8988T (cell line): ENCODE results near the gene LIMS1.
A peak's percentile ranks its signal among the peaks of the same experiment; 100 is the strongest.
"Not testable (repeated sequence)": the region's sequence is repeated elsewhere in the genome, so short reads cannot be mapped to it uniquely, and the experiment has no call there.

Experiments used
- DNase-seq: peaks from one replicate; pipeline ENCODE4 v3.0.0; 2011

The LIMS1 gene

DNA sequence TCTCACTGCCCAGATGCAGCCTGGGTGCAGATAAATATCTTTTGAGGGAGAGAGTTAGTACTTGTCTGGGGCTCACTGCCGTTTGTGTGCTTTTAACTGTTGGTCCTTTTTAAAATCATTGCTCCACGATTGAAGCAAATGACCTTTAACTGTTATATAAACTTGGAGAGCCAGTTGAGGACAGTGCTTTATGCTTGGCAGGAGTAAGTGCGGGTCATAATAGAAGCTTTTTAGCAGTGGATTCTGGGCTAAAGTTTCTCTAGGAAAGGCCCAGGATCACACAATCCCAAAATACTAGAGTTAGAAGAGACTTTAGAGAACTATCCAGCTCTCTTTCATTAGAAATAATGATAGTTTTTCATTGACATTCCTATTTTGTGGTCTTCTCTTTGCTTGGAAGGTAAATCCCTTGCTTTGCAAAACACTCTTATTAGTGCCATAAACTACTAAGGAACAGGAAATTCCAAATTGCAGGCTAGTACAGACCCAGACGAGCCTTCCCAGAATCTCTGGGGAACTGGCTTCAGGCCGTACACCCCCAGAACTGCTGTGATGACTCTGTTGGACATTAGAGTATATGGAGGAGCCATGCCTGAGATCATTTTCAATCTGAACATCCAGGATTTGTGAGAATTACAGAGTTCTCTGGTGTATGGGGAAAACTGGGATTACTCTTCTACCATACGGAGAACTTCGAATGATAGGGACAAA, 19.1 kb downstream of the LIMS1 start:
- DNase-seq: no peak

DNA sequence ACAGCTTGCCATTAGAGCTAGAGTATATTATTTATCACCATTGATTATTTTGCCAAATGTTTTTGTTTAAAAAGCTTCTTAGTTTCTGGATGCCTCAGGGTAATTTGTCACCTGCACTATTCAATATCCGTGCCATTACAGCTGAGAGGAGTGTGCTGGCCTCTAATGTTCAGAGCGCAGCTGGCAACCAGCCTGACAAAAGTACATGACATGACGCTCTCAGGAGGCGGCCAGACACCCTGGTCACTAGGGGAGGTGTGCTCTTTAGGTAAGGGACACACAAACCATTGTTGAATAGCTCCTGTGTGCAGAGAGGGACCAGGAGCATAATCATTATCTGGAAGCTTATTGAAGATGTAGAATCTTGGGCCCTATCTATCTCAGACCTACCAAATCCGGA, 20.3 kb downstream of the LIMS1 start:
- no peak for DNase-seq

DNA sequence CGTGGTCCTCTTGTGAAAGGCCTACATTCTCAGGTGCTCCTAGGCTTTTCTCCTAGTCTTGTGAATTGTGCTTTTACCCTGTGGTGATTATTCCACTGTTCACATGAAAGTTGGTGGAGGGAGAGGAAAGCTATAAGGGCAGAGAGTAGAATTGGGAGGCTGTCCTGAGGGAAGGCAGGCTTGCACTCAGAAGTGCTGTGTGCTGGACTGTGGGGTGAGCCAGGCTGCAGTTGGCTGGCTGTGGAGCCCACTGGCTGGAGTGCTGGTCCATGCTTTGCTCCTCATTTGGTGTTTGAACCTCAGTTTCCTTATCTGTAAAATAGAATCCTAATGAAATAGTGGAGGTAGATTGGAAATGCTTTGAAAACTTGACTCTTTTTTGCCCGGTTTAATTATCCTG, 21.3 kb downstream of the LIMS1 start:
- DNase-seq: no peak

DNA sequence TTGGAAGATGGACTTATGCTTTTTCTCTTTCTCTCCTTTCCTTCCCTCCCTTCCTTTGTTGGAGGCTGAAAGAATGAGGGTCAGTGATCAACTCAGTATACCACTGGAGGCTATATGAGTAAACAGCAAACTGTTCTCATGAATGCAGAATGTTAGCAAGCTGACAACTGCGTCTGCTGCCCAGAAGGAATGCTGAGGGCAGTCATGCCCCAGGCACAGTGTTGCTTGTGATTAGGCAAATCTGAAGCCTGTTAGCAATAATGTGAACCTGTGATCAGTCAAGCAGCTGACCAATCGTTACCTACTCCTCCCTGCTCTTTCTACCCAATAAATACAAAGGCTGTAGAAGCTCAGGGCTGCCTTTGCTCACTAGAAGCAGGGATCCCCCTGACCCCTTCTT, 22.3 kb downstream of the LIMS1 start:
- not testable (repeated sequence) for DNase-seq

- no peak for DNase-seq
Observed at GRCh38 chr2:108560241-108560811, 26.1 kb downstream of the LIMS1 start.

- no peak for DNase-seq
Observed at GRCh38 chr2:108560895-108561530, 26.7 kb downstream of the LIMS1 start.

DNA sequence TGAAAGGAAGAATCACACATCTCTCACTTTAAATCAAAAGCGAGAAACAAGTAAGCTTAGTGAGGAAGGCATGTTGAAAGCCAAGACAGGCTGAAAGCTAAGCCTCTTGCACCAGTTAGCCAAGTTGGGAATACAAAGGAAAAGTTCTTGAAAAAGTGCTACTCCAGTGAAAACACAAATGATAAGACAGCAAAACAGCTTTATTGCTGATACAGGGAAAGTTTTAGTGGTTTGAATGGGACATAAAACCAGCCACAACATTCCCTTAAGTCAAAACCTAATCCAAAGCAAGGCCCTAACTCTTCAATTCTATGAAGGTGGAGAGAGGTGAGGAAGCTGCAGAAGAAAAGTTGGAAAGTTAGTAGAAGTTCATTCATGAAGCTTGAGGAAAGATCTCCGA, 28.0 kb downstream of the LIMS1 start:
- no peak for DNase-seq

GRCh38 chr2:108564510-108564909, 30.2 kb downstream of the LIMS1 start:
- no peak for DNase-seq

DNA sequence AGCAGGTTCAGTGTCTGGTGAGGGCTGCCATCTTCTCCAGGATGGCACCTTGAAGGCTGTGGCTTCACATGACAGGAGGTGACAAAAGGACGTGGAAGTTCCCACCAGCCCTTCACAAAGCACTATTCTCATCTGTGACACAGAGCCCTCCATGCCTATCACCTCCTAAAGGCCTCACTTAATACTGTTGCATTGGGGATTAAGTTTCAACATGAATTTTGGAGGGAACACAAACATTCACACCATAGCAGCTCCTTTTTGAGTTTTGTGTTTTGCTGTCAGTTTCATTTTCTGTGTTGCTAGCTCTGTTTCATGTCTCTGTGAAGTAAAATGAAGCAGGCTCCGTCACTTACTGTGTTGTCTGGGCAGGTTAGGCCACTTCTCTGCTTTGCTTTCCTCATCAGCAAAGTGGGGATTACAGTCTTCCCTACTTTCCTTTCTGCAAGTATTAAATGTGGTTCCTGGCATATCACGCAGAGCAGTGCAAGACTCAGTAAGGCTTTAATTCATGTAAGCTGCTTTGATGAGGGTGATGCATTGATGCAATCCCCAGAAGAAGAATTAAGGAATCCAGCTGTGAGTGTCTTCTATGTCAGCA, 31.6 kb downstream of the LIMS1 start:
- DNase-seq: no peak

DNA sequence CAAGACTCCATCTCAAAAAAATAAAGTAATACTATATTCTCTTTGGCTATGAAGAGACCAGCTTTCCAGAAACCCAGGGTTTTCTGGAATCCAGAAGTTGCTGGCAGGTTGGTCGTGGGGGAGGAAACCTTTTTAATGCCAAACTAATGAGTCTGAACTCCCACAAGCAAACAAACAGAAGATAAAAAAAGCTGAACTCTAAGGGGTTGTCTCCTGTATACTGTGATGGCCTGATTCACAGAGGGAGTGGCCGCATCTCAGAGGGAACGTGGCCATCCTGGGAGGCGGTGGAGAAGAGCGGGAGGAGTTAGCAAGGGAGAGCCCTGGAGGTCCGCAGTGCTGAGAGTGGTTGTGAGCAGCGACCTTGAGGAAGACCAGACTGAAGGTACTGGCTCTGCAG, 36.1 kb downstream of the LIMS1 start:
- no peak for DNase-seq

DNA sequence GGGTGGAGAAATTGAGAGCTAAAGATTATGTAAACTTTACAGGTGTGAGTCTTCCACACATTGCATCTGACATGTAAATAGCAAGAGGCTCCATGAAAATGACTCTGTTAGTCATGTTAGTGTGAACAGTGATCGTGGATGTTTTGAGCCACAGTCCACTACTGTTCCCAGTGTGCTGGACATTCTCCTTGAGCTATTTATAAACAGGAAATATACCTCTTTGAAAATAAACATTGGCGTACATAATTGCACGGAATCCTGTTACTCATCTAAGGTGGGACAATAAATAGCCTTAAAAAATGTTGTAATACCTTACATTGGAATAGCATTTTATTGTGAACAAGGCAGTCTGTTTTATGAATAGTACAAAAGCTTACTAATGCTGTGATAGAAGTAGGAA, 37.0 kb downstream of the LIMS1 start:
- DNase-seq: no peak

- no peak for DNase-seq
Observed at GRCh38 chr2:108573061-108573460, 38.8 kb downstream of the LIMS1 start.

GRCh38 chr2:108574332-108574731, 40.1 kb downstream of the LIMS1 start:
- no peak for DNase-seq

- no peak for DNase-seq
Observed at GRCh38 chr2:108575132-108575966, 41.1 kb downstream of the LIMS1 start.

DNA sequence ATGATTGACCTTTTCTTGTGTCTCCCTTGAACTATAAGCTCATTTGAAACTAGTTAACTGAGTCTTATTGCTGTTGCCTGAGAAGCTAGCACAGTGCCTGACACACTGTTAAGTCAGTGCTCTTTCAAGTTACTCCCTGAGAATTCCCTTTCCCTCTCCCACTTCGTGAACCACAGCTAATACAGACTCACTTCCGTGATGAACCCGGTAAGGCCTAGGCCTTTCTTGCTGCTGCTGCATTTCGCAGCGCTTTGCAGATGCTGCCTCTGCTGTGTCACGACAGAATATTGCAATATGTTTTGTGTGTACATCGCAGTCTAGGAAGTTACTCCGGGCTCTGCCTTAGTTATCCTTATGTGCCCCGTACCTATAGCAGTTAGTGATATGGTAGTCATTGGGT, 42.8 kb downstream of the LIMS1 start:
- no peak for DNase-seq

DNA sequence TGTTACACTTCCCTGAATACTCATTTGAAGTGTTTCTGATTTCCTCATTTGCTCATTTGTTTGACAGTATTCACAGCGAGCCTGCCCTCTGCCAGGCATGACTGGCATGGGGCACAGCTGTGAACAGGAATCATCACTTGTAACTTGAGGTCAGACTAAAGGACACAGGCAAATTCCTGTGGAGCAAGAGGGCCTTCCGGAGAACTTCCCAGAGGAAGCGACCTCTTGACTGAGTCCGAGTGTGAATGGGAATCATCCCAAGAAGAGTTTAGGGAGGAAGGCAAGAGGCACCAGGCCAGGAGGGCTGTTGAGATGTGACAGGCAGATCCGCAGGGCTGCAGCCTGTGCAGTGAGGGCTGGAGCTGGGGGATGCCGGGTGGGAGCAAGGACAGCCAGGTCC, 45.4 kb downstream of the LIMS1 start:
- DNase-seq: no peak

DNA sequence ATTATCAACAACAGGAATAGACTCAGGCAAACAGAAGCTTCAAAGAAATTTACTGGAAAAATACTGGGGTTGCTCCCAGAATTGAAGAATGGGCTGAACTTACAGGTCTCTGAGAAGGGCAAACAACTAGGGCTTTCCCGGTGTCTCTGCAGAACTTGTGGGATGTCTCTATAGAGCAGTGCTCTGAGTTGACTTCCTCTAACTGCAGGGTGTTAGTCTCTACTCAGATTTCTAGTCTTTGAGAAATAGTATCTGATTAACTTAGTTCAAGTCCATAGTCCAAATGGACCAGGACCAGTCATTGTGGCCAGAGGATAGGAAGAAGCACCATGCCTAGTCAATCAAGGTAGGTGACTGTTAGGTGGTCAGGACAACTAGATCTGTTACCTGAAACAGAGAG, 45.8 kb downstream of the LIMS1 start:
- DNase-seq: no peak

GRCh38 chr2:108583903-108584520, 49.7 kb downstream of the LIMS1 start:
- DNase-seq: peak; percentile 41

DNA sequence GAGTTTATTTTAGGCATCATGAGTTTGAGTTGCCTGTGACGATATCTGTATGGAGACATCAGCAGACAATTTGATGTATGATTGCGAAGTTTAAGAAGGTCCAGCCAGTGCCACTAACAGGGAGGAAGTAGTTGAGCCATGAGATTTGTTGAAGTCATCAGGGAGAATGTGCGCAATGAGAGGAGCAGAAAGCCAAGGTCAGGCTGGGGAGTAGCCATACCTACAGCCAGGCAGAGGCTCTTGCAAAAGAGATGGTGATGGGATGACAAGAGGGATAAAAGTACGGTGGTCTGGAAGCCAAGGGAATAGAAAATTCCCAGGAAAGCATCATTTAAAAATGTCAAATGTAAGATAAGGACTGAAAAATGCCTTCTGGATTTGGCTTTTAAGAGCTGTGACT, 51.2 kb downstream of the LIMS1 start:
- DNase-seq: no peak

GRCh38 chr2:108586116-108586515, 51.8 kb downstream of the LIMS1 start:
- DNase-seq: no peak

DNA sequence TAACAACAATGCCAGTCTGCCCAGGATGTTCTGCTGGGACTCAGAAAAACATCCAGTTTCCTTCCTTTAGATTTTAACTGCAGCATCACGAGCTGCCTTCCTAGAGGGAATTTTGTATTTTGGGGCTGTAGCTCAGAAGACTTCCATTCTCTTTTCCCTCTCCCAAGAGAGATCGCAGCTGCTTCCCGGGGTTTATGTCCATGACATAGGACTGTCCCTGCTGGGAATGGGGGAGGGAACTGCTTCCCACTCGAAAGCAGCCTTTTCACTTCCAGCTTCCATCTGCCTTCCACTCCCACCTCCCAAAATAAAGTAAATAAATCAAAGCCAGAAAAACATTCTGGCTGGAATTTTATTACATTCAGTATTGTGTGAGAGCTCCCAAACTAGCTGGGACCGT, 52.4 kb downstream of the LIMS1 start:
- no peak for DNase-seq

DNA sequence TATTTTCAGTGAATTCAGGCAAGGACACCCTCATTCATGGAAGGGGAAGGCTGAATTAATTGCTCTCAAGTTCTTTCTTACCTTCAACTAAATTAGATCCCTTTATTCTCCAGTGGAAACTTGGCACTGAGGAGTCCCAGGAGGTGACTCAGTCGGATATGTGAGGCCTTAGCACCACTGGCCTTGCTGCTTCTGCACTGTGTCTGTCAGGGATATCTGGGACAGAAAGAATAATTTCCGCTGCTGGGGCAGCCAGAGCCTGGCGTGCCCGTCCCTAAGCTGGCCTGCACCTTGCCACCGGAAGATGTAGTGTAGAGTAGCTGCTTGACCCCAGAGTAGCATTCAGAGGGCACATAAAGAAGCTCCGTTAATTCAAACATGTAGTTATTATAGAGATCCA, 53.4 kb downstream of the LIMS1 start:
- DNase-seq: peak; percentile 26
